ENCODE measurements around the gene SARNP. TPM values are rescaled to one million over a fixed set of nuclear protein-coding genes. Genes with fewer than 3 reads are reported as not detected.

The SARNP gene
- total and polyA plus RNA-seq, 9 of the 15 experiments (the other 6 are each of a cell fraction or from before 2014, with no cell fraction given) = 70.1 to 400 (median 198) TPM

DNA sequence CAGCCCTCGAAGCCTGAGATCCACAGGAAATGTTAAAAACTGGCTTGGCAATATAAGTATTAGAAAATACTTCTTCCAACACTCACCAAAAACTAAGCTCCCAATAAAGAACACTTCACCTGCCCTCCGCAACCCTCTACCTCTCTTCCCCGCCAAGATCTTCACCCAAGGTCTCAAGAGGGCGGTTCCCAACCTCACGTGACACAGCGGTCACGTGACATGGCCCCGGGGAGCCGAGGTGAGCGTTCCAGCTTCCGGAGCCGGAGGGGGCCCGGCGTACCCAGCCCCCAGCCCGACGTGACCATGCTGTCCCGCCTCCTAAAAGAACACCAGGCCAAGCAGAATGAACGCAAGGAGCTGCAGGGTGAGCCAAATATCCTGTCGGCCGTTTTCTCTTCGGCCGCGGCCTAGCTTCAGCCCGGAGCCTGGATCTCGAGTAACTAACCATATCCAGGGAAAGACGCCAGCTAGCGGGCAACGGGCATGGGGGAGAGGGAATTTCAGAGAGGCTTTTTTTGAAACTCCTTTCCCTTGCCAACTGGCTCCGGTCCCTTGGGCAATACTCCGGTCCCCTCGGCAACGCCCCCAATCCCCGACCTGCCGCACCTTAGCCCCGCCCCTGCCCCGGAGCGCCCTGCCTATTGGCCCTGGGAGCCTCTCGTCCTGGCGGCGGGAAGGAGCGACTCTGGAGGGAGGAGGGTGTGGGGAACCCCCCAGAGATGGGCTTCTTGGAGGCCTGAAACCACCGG is 101.5 kb downstream of the SARNP start, which contains the start of gene BLOC1S1 (continued):
- peak; percentile 98 for TF ChIP-seq BHLHE40 (IDR thresholded peaks at IDR 0.05; ENCODE audit: low read length)
- TF ChIP-seq, protein P1, sequence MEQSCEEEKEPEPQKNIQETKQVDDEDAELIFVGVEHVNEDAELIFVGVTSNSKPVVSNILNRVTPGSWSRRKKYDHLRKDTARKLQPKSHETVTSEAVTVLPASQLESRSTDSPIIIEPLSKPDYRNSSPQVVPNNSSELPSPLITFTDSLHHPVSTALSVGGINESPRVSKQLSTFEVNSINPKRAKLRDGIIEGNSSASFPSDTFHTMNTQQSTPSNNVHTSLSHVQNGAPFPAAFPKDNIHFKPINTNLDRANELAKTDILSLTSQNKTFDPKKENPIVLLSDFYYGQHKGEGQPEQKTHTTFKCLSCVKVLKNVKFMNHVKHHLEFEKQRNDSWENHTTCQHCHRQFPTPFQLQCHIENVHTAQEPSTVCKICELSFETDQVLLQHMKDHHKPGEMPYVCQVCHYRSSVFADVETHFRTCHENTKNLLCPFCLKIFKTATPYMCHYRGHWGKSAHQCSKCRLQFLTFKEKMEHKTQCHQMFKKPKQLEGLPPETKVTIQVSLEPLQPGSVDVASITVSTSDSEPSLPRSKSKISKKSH (CRISPR knock-in tag; IDR thresholded peaks at IDR 0.05) = no peak
- TF ChIP-seq BRD9 (IDR thresholded peaks at IDR 0.05; ENCODE audit: low read depth, partially characterized antibody) = no peak
- TF ChIP-seq MEF2D (tag; conservative IDR thresholded peaks at IDR 0.05; ENCODE audit: low read depth) = 0 out of 2 replicates have a peak, but pooled peaks have one; percentile 51
- TF ChIP-seq FOXP1 (CRISPR knock-in tag; IDR thresholded peaks at IDR 0.05) = peak; percentile 49; the same call in 1 of the 2 replicates
- TF ChIP-seq, protein P2, sequence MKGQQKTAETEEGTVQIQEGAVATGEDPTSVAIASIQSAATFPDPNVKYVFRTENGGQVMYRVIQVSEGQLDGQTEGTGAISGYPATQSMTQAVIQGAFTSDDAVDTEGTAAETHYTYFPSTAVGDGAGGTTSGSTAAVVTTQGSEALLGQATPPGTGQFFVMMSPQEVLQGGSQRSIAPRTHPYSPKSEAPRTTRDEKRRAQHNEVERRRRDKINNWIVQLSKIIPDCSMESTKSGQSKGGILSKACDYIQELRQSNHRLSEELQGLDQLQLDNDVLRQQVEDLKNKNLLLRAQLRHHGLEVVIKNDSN (CRISPR knock-in tag; IDR thresholded peaks at IDR 0.05) = peak; percentile 99
- no peak for TF ChIP-seq COPS2 (conservative IDR thresholded peaks at IDR 0.05)
- TF ChIP-seq NCOR1 (IDR thresholded peaks at IDR 0.05) = no peak
- TF ChIP-seq CBFB (CRISPR knock-in tag; IDR thresholded peaks at IDR 0.05) = no peak
- peak; percentile 86 for TF ChIP-seq LEF1 (IDR thresholded peaks at IDR 0.05)
- peak; percentile 98 for TF ChIP-seq PHF8 (IDR thresholded peaks at IDR 0.05; ENCODE audit: borderline replicate concordance, low read length)
- no peak for TF ChIP-seq CHD2 (IDR thresholded peaks at IDR 0.05; ENCODE audit: low read depth, low read length)
- no peak for TF ChIP-seq TFAM (CRISPR knock-in tag; conservative IDR thresholded peaks at IDR 0.05)
- TF ChIP-seq RBM15 (IDR thresholded peaks at IDR 0.05; ENCODE audit: insufficient read depth, low read length) = no peak
- peak; percentile 96 for TF ChIP-seq DIDO1 (tag; IDR thresholded peaks at IDR 0.05; ENCODE audit: low read depth)
- peak; percentile 82; the same call in 1 of the 2 replicates for TF ChIP-seq CBX1 (IDR thresholded peaks at IDR 0.05; ENCODE audit: low read depth)
- peak; percentile 81 for TF ChIP-seq CEBPB (tag; IDR thresholded peaks at IDR 0.05)
- no peak for TF ChIP-seq CBX8 (IDR thresholded peaks at IDR 0.05; ENCODE audit: borderline replicate concordance, extremely low read depth, low read depth, low read length, poor library complexity, severe bottlenecking)
- TF ChIP-seq HNRNPLL (IDR thresholded peaks at IDR 0.05; ENCODE audit: low read depth, low read length, poor library complexity, severe bottlenecking) = no peak
- peak; percentile 65; the same call in 1 of the 2 replicates for TF ChIP-seq HIVEP1 (CRISPR knock-in tag; IDR thresholded peaks at IDR 0.05)
- TF ChIP-seq, protein P3, sequence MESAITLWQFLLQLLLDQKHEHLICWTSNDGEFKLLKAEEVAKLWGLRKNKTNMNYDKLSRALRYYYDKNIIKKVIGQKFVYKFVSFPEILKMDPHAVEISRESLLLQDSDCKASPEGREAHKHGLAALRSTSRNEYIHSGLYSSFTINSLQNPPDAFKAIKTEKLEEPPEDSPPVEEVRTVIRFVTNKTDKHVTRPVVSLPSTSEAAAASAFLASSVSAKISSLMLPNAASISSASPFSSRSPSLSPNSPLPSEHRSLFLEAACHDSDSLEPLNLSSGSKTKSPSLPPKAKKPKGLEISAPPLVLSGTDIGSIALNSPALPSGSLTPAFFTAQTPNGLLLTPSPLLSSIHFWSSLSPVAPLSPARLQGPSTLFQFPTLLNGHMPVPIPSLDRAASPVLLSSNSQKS (CRISPR knock-in tag; IDR thresholded peaks at IDR 0.05) = no peak
- no peak for TF ChIP-seq CHD1 (IDR thresholded peaks at IDR 0.05; ENCODE audit: low read length)
- TF ChIP-seq MXI1 (IDR thresholded peaks at IDR 0.05; ENCODE audit: low read depth, low read length) = peak; percentile 28; the same call in 1 of the 2 replicates
- TF ChIP-seq SUPT5H (IDR thresholded peaks at IDR 0.05) = peak; percentile 66; the same call in 1 of the 2 replicates
- no peak for TF ChIP-seq NR1H2 (CRISPR knock-in tag; IDR thresholded peaks at IDR 0.05)
- TF ChIP-seq KDM5B (IDR thresholded peaks at IDR 0.05; ENCODE audit: insufficient replicate concordance, low read depth, low read length) = peak; percentile 46
- no peak for TF ChIP-seq SMAD2 (IDR thresholded peaks at IDR 0.05; ENCODE audit: low read depth, low read length)

Data from K562 (cell line).